ENCODE data around the gene FFAR3.
"Not testable (repeated sequence)": the region's sequence is repeated elsewhere in the genome, so short reads cannot be mapped to it uniquely, and the experiment has no call there.

FFAR3 gene

GRCh38 chr19:35351411-35352176 is 6.7 kb upstream of the FFAR3 start:
- DNase-seq, result peak; percentile 4
- ATAC-seq, result no peak

GRCh38 chr19:35352177-35352447 is 6.1 kb upstream of the FFAR3 start:
- ATAC-seq (no peak), DNase-seq (peak; percentile 7)

- ATAC-seq (peak; percentile 77), DNase-seq (peak; percentile 79)
Measured at GRCh38 chr19:35352448-35353304, 5.6 kb upstream of the FFAR3 start.

- ATAC-seq (no peak), DNase-seq (peak; percentile 2)
Measured at GRCh38 chr19:35353635-35354034, 4.6 kb upstream of the FFAR3 start.

GRCh38 chr19:35354898-35355297 is 3.4 kb upstream of the FFAR3 start:
- ATAC-seq, result no peak

GRCh38 chr19:35355791-35356460 is 2.3 kb upstream of the FFAR3 start:
- DNase-seq (no peak), ATAC-seq (no peak)

More at GRCh38 chr19:35354898-35355297, 3.4 kb upstream of the FFAR3 start:
- DNase-seq, result no peak

- ATAC-seq, result not testable (repeated sequence)
- peak; percentile 32 for DNase-seq
Measured at GRCh38 chr19:35358834-35359233, 574 bp downstream of the FFAR3 start.

- ATAC-seq, DNase-seq: not testable (repeated sequence)
Measured at GRCh38 chr19:35359395-35359794, 1.1 kb downstream of the FFAR3 start.

- ATAC-seq, DNase-seq: not testable (repeated sequence)
Measured at GRCh38 chr19:35360081-35360480, 1.8 kb downstream of the FFAR3 start.

GRCh38 chr19:35360880-35361420 is 2.7 kb downstream of the FFAR3 start:
- no peak for DNase-seq
- ATAC-seq, result no peak

GRCh38 chr19:35362261-35363000 is 4.2 kb downstream of the FFAR3 start:
- ATAC-seq, result no peak
- DNase-seq, result no peak

- DNase-seq, result no peak
- ATAC-seq, result no peak
Measured at GRCh38 chr19:35363001-35363590, 4.8 kb downstream of the FFAR3 start.

GRCh38 chr19:35363711-35364425 is 5.6 kb downstream of the FFAR3 start:
- ATAC-seq (no peak), DNase-seq (no peak)

GRCh38 chr19:35365303-35365702 is 7.0 kb downstream of the FFAR3 start:
- no peak for DNase-seq
- ATAC-seq, result no peak

- ATAC-seq (no peak), DNase-seq (no peak)
Measured at GRCh38 chr19:35368378-35368777, 10.1 kb downstream of the FFAR3 start.

- no peak for DNase-seq
- no peak for ATAC-seq
Measured at GRCh38 chr19:35369522-35369921, 11.3 kb downstream of the FFAR3 start.

- DNase-seq (no peak), ATAC-seq (no peak)
Measured at GRCh38 chr19:35370722-35371121, 12.5 kb downstream of the FFAR3 start, which contains the start of gene GPR42. TSS of gene GPR42 (plus strand) at chr19:35371068. CDS start at chr19:35371360, 292 bp downstream.

GRCh38 chr19:35373492-35373891 is 15.2 kb downstream of the FFAR3 start:
- ATAC-seq, result no peak
- DNase-seq, result no peak

GRCh38 chr19:35374031-35374430 is 15.8 kb downstream of the FFAR3 start:
- DNase-seq, ATAC-seq: not testable (repeated sequence)

GRCh38 chr19:35375505-35376307 is 17.4 kb downstream of the FFAR3 start:
- DNase-seq (no peak), ATAC-seq (no peak)

Measured in stimulated activated naive CD8-positive, alpha-beta T cell treated with anti-CD3 and anti-CD28 coated beads, Interleukin-15, Interleukin-2, amounts not matched to agents 100 U/mL and 50 U/mL, for 24 hours (primary cell).